ENCODE data around the gene RECQL5. TPM values are rescaled to one million over a fixed set of nuclear protein-coding genes. Genes with fewer than 3 reads are reported as not detected.

RECQL5 gene
- polyA plus RNA-seq, 1 donor from 2014 or later, result 9.6 TPM

DNA sequence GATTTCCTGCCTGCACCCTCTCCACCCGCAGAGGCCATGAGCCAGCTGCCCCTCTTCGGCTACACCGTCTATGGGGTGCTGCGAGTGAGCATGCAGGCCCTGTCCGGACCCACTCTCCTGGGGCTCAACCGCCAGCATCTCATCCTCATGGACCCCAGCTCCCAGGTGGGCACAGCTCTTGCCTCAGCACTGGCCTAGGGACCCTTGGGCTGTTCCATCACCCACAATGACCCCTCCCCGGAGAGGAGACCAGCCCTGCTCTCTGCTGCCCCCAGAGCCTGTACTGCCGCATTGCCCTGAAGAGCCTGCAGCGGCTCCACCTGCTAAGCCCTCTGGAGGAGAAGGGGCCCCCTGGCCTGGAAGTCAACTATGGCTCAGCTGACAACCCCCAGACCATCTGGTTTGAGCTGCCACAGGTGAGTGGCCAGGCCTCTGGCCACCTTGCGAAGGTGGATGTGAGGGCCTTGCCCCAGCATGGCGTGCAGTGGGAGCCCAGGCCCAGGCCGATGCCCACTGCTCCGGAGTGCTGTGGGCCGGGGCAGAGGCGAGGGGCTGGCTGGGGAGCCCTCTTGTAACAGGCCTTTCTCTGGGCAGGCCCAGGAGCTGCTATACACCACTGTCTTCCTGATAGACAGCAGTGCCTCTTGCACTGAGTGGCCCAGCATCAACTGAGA lies 41.0 kb downstream of the RECQL5 start:
- no peak overlapping the region for H3K4me3 ChIP-seq (ENCODE audit: low read length)
- no peak overlapping the region for H3K4me2 ChIP-seq (ENCODE audit: low read length)
- H2AFZ ChIP-seq (ENCODE audit: low read depth, low read length), result no peak overlapping the region
- H3K27me3 ChIP-seq (ENCODE audit: insufficient read depth, low read depth, low read length), result no peaks in the 10 kb centered on the region
- no peaks in the 10 kb centered on the region for H3K79me2 ChIP-seq (replicated peaks; ENCODE audit: insufficient read depth, low read length)
- no peaks in the 10 kb centered on the region for H3K9me2 ChIP-seq (ENCODE audit: insufficient read depth, low read length)
- no peaks in the 10 kb centered on the region for H4K20me1 ChIP-seq (ENCODE audit: insufficient read depth)
- TF ChIP-seq, protein P1, sequence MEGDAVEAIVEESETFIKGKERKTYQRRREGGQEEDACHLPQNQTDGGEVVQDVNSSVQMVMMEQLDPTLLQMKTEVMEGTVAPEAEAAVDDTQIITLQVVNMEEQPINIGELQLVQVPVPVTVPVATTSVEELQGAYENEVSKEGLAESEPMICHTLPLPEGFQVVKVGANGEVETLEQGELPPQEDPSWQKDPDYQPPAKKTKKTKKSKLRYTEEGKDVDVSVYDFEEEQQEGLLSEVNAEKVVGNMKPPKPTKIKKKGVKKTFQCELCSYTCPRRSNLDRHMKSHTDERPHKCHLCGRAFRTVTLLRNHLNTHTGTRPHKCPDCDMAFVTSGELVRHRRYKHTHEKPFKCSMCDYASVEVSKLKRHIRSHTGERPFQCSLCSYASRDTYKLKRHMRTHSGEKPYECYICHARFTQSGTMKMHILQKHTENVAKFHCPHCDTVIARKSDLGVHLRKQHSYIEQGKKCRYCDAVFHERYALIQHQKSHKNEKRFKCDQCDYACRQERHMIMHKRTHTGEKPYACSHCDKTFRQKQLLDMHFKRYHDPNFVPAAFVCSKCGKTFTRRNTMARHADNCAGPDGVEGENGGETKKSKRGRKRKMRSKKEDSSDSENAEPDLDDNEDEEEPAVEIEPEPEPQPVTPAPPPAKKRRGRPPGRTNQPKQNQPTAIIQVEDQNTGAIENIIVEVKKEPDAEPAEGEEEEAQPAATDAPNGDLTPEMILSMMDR (IDR thresholded peaks at IDR 0.05; ENCODE audit: poor library complexity, severe bottlenecking), result peak; percentile 55
- no peak for TF ChIP-seq RAD21 (conservative IDR thresholded peaks at IDR 0.05)
- H3K9ac ChIP-seq (ENCODE audit: low read length), result no peak overlapping the region
- no peaks in the 10 kb centered on the region for H3K9me3 ChIP-seq (ENCODE audit: low read length)
- no peaks in the 10 kb centered on the region for H3F3A ChIP-seq (ENCODE audit: insufficient read depth, low read length, poor library complexity, severe bottlenecking)
- no peaks in the 10 kb centered on the region for H3K36me3 ChIP-seq (ENCODE audit: insufficient read depth, low read length)
- no peak overlapping the region for H3K27ac ChIP-seq (ENCODE audit: low read length)

DNA sequence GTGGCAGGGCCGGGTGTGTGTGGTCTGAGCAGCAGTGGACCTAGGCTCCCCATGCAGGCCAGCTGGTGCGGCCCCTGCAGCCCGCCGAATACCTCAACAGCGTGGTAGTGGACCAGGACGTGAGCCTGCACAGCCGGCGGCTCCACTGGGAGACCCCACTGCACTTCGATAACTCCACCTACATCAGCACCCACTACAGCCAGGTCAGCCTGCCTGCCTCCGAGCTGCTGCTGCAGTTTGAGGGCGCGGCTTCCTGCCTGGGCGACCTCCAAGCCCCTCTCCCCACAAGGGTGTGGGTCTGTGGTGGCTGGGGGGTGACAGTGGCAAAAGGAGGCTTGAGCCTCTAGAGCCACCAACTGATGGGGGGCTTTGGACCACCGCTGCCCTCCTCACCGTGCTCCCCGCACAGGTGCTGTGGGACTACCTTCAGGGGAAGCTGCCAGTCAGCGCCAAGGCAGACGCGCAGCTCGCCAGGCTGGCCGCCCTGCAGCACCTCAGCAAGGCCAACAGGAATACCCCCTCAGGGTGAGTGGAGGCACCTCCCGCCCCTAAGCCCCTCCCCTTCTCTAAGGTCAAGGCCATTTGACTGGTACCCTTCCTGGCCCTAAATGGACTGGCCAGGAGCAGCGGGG lies 42.1 kb downstream of the RECQL5 start:
- H4K20me1 ChIP-seq (ENCODE audit: insufficient read depth), result no peaks in the 10 kb centered on the region
- H3K9me3 ChIP-seq (ENCODE audit: low read length), result no peaks in the 10 kb centered on the region
- H3K4me3 ChIP-seq (ENCODE audit: low read length), result no peak overlapping the region
- TF ChIP-seq EP300 (conservative IDR thresholded peaks at IDR 0.05; ENCODE audit: poor library complexity, severe bottlenecking), result no peak
- no peak for TF ChIP-seq POLR2AphosphoS5 (IDR thresholded peaks at IDR 0.05)
- TF ChIP-seq, protein P2, sequence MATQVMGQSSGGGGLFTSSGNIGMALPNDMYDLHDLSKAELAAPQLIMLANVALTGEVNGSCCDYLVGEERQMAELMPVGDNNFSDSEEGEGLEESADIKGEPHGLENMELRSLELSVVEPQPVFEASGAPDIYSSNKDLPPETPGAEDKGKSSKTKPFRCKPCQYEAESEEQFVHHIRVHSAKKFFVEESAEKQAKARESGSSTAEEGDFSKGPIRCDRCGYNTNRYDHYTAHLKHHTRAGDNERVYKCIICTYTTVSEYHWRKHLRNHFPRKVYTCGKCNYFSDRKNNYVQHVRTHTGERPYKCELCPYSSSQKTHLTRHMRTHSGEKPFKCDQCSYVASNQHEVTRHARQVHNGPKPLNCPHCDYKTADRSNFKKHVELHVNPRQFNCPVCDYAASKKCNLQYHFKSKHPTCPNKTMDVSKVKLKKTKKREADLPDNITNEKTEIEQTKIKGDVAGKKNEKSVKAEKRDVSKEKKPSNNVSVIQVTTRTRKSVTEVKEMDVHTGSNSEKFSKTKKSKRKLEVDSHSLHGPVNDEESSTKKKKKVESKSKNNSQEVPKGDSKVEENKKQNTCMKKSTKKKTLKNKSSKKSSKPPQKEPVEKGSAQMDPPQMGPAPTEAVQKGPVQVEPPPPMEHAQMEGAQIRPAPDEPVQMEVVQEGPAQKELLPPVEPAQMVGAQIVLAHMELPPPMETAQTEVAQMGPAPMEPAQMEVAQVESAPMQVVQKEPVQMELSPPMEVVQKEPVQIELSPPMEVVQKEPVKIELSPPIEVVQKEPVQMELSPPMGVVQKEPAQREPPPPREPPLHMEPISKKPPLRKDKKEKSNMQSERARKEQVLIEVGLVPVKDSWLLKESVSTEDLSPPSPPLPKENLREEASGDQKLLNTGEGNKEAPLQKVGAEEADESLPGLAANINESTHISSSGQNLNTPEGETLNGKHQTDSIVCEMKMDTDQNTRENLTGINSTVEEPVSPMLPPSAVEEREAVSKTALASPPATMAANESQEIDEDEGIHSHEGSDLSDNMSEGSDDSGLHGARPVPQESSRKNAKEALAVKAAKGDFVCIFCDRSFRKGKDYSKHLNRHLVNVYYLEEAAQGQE (IDR thresholded peaks at IDR 0.05; ENCODE audit: borderline replicate concordance), result no peak
- TF ChIP-seq TAF1 (IDR thresholded peaks at IDR 0.05; ENCODE audit: low read depth), result no peak
- TF ChIP-seq SMC3 (conservative IDR thresholded peaks at IDR 0.05; ENCODE audit: poor library complexity), result no peak
- TF ChIP-seq, protein P1 (IDR thresholded peaks at IDR 0.05; ENCODE audit: poor library complexity, severe bottlenecking), result no peak
- TF ChIP-seq MXI1 (conservative IDR thresholded peaks at IDR 0.05; ENCODE audit: poor library complexity, severe bottlenecking), result no peak
- TF ChIP-seq EZH2 (IDR thresholded peaks at IDR 0.05; ENCODE audit: borderline replicate concordance, insufficient read depth, low read length, poor library complexity, severe bottlenecking), result no peak
- no peak for TF ChIP-seq RAD21 (conservative IDR thresholded peaks at IDR 0.05)
- H3K36me3 ChIP-seq (ENCODE audit: insufficient read depth, low read length), result no peaks in the 10 kb centered on the region
- no peak overlapping the region for H3K9ac ChIP-seq (ENCODE audit: low read length)
- no peak overlapping the region for H3K27ac ChIP-seq (ENCODE audit: low read length)
- H3F3A ChIP-seq (ENCODE audit: insufficient read depth, low read length, poor library complexity, severe bottlenecking), result no peaks in the 10 kb centered on the region
- no peaks in the 10 kb centered on the region for H3K27me3 ChIP-seq (ENCODE audit: insufficient read depth, low read depth, low read length)
- H3K9me2 ChIP-seq (ENCODE audit: insufficient read depth, low read length), result no peaks in the 10 kb centered on the region
- H3K4me2 ChIP-seq (ENCODE audit: low read length), result no peak overlapping the region
- H2AFZ ChIP-seq (ENCODE audit: low read depth, low read length), result no peak overlapping the region
- no peaks in the 10 kb centered on the region for H3K79me2 ChIP-seq (replicated peaks; ENCODE audit: insufficient read depth, low read length)

Data from neural cell (in vitro differentiated cells).